Left ventricle myocardium inferior (tissue), 1 donor: ENCODE measurements around the gene CCDC183. TPM values are rescaled to one million over a fixed set of nuclear protein-coding genes. Genes with fewer than 3 reads are reported as not detected.

Experiments used
- DNase-seq: peaks from one replicate; pipeline ENCODE4 v3.0.0-alpha.2; 2020
- H3K27ac ChIP-seq: fragments of 200-600 bp; replicated peaks from 2 replicates; pipeline ENCODE4 v1.8.0; 2021
- H3K27me3 ChIP-seq: fragments of 200-600 bp; 2 replicates; pipeline ENCODE4 v1.8.0; 2021; ENCODE audit warnings: low read depth
- H3K36me3 ChIP-seq: fragments of 200-600 bp; 2 replicates; pipeline ENCODE4 v1.8.0; 2021
- H3K4me1 ChIP-seq: fragments of 200-600 bp; 2 replicates; pipeline ENCODE4 v1.8.0; 2021
- H3K4me3 ChIP-seq: fragments of 200-600 bp; 2 replicates; pipeline ENCODE4 v1.8.0; 2021; ENCODE audit warnings: mild to moderate bottlenecking, moderate library complexity
- H3K9me3 ChIP-seq: fragments of 200-600 bp; replicated peaks from 2 replicates; pipeline ENCODE4 v1.8.0; 2021
- CTCF ChIP-seq: fragments of 200-600 bp; IDR thresholded peaks from 2 replicates; pipeline ENCODE4 v1.8.0; 2021; ENCODE audit warnings: antibody characterized with exemption, mild to moderate bottlenecking, borderline replicate concordance
- intact Hi-C: fragments of 100-400 bp; cut with micrococcal nuclease; formaldehyde crosslinking; loops from one replicate; pipeline ENCODE4 v1.11.0; 2022
- total RNA-seq: library from RNA; stranded (reverse); fragmentation: NEBNext Ultra II Directional; extraction: Animal tissue kit (Norgen Biotek cat#: 25700); gene quantifications from one replicate; pipeline ENCODE4 v1.2.1, GENCODE V29; 2021
- donor health status: DM: no; HTN: yes; CAD: no; lungs with severe emphysema.

The CCDC183 gene
- total RNA-seq, 1 donor from 2014 or later: 2.1 TPM

GRCh38 chr9:136750526-136750925, 45.6 kb upstream of the CCDC183 start:
- DNase-seq: no peak
- Histone ChIP-seq H3K9me3 (peaks cover 13% of the 10 kb centered on the region), H3K4me3 (no peak overlapping the region), H3K4me1 (peaks cover 39% of the 10 kb centered on the region), H3K27ac (peak overlapping the region; percentile 90), H3K27me3 (no peaks in the 10 kb centered on the region), H3K36me3 (no peaks in the 10 kb centered on the region)
- no peak for TF ChIP-seq CTCF
- intact Hi-C loops: no loop called here

GRCh38 chr9:136751244-136751643, 44.9 kb upstream of the CCDC183 start:
- Histone ChIP-seq H3K27ac (no peak overlapping the region), H3K27me3 (no peaks in the 10 kb centered on the region), H3K4me1 (peaks cover 39% of the 10 kb centered on the region), H3K4me3 (no peak overlapping the region), H3K36me3 (no peaks in the 10 kb centered on the region), H3K9me3 (peaks cover 14% of the 10 kb centered on the region)
- no peak for TF ChIP-seq CTCF
- no peak for DNase-seq
- intact Hi-C loops: no loop called here

- Histone ChIP-seq H3K27ac (no peak overlapping the region), H3K9me3 (peaks cover 17% of the 10 kb centered on the region), H3K36me3 (no peaks in the 10 kb centered on the region), H3K4me1 (peaks cover 34% of the 10 kb centered on the region), H3K4me3 (no peak overlapping the region), H3K27me3 (no peaks in the 10 kb centered on the region)
- DNase-seq: no peak
- intact Hi-C loops: no loop called here
- no peak for TF ChIP-seq CTCF
Measured at GRCh38 chr9:136751814-136752213, 44.3 kb upstream of the CCDC183 start.

- intact Hi-C loops: no loop called here
- Histone ChIP-seq H3K27ac (no peak overlapping the region), H3K27me3 (no peaks in the 10 kb centered on the region), H3K36me3 (no peaks in the 10 kb centered on the region), H3K4me3 (no peak overlapping the region), H3K4me1 (peaks cover 21% of the 10 kb centered on the region), H3K9me3 (peaks cover 17% of the 10 kb centered on the region)
- no peak for TF ChIP-seq CTCF
- no peak for DNase-seq
Measured at GRCh38 chr9:136753371-136754058, 42.6 kb upstream of the CCDC183 start.

GRCh38 chr9:136754059-136754572, 42.0 kb upstream of the CCDC183 start:
- H3K4me1 ChIP-seq: peaks cover 15% of the 10 kb centered on the region
- H3K27ac ChIP-seq: no peak overlapping the region
- no peaks in the 10 kb centered on the region for H3K27me3 ChIP-seq
- DNase-seq: no peak
- H3K9me3 ChIP-seq: peaks cover 17% of the 10 kb centered on the region
- intact Hi-C loops: no loop called here
- H3K4me3 ChIP-seq: no peak overlapping the region
- no peak for TF ChIP-seq CTCF
- H3K36me3 ChIP-seq: no peaks in the 10 kb centered on the region
